Endothelial cell of umbilical vein (primary cell): ENCODE data around the gene KCMF1. TPM values are rescaled to one million over a fixed set of nuclear protein-coding genes. Genes with fewer than 3 reads are reported as not detected.

ENCODE experiments used
- BruUV-seq: library from RNA; stranded (reverse); fragments of 400-500 nt; replicated peaks from 2 replicates; lab custom pipeline; 2021; lab: Mats Ljungman, UMichigan
- CTCF ChIA-PET: fragments of 300-600, 350-600 bp; sonication (Branson Sonifier 250); formaldehyde crosslinking; loops from one replicate; lab custom pipeline; 2021; ENCODE audit warnings: antibody characterized with exemption, inconsistent platforms; lab: Charles Lee
- POLR2A ChIA-PET: fragments of 300-600, 350-600 bp; sonication (Branson Sonifier 250); formaldehyde crosslinking; loops from one replicate; lab custom pipeline; 2021; ENCODE audit warnings: antibody characterized with exemption, inconsistent platforms; lab: Charles Lee
- DNase-seq: peaks from one replicate; pipeline ENCODE4 v3.0.0-alpha.2; 2011; ENCODE audit warnings: low read depth, low spot score
- FAIRE-seq: peaks from 2 replicates; lab custom pipeline; 2011; peaks lifted over from hg19 to GRCh38; lab: Jason Lieb, UNC
- H2AFZ ChIP-seq: 2 replicates; pipeline ENCODE4 v1.6.0; 2012; ENCODE audit warnings: low read depth, low read length, control low read depth, inconsistent platforms
- H3K27ac ChIP-seq: 2 replicates; pipeline ENCODE4 v1.5.1; 2011; ENCODE audit warnings: low read depth, mild to moderate bottlenecking, control low read depth, low read length, moderate library complexity; ENCODE audit not compliant: insufficient read depth
- H3K27me3 ChIP-seq, 2 experiments: 2 replicates each; pipeline versions ENCODE4 v1.6.0 to v1.6.1; 2011; ENCODE audit warnings: low read length in 2 of 2, mixed read lengths in 1 of 2; ENCODE audit not compliant: control insufficient read depth in 2 of 2, insufficient read depth in 2 of 2
- H3K36me3 ChIP-seq, 2 experiments: 2 replicates in 1 of 2; 3 replicates in 1 of 2; pipeline ENCODE4 v1.5.1; 2011; ENCODE audit warnings: low read length in 2 of 2, mild to moderate bottlenecking in 1 of 2, moderate library complexity in 1 of 2; ENCODE audit not compliant: control insufficient read depth in 2 of 2, insufficient read depth in 2 of 2; ENCODE audit errors: extremely low read depth in 1 of 2
- H3K4me1 ChIP-seq: 3 replicates; pipeline ENCODE4 v1.5.1; 2011; ENCODE audit warnings: mild to moderate bottlenecking, low read length; ENCODE audit not compliant: control insufficient read depth, insufficient read depth; ENCODE audit errors: extremely low read depth
- H3K4me2 ChIP-seq: 2 replicates; pipeline ENCODE4 v1.6.1; 2011; ENCODE audit warnings: low read length, control low read depth, mixed read lengths; ENCODE audit not compliant: insufficient read depth
- H3K4me3 ChIP-seq, 3 experiments: fragments of 200-600 bp in 1 of 3; sonication (generic), shearing (Covaris generic) in 1 of 3; replicated peaks in 1 of 3; 2 replicates each; pipeline ENCODE4 v1.5.1; 2011 to 2016; ENCODE audit warnings: control low read depth in 3 of 3, low read length in 3 of 3, mild to moderate bottlenecking in 2 of 3, inconsistent platforms in 1 of 3, low read depth in 1 of 3, moderate library complexity in 1 of 3; ENCODE audit not compliant: insufficient read depth in 1 of 3
- H3K79me2 ChIP-seq: 2 replicates; pipeline ENCODE4 v1.6.0; 2012; ENCODE audit warnings: low read length, inconsistent platforms; ENCODE audit not compliant: control insufficient read depth, insufficient read depth
- H3K9ac ChIP-seq: replicated peaks from 2 replicates; pipeline ENCODE3; 2011; ENCODE audit warnings: low read length, control low read depth; ENCODE audit not compliant: insufficient read depth; ENCODE audit errors: extremely low read depth
- H3K9me1 ChIP-seq: replicated peaks from 3 replicates; pipeline ENCODE4 v1.6.0; 2011; ENCODE audit warnings: mild to moderate bottlenecking, low read length; ENCODE audit not compliant: control insufficient read depth, insufficient read depth; ENCODE audit errors: extremely low read depth
- H3K9me3 ChIP-seq: replicated peaks from 2 replicates; pipeline ENCODE4 v1.5.1; 2012; ENCODE audit warnings: low read length, inconsistent platforms; ENCODE audit not compliant: control insufficient read depth, insufficient read depth
- H4K20me1 ChIP-seq: replicated peaks from 2 replicates; pipeline ENCODE3; 2011; ENCODE audit warnings: mild to moderate bottlenecking, low read length; ENCODE audit not compliant: control insufficient read depth, insufficient read depth; ENCODE audit errors: extremely low read depth
- EZH2 ChIP-seq: IDR thresholded peaks from 2 replicates; pipeline ENCODE4 v1.6.1; 2012; ENCODE audit warnings: borderline replicate concordance, low read depth, mild to moderate bottlenecking, moderate library complexity, low read length, inconsistent platforms; ENCODE audit not compliant: severe bottlenecking
- GATA2 ChIP-seq: IDR thresholded peaks from 2 replicates; pipeline ENCODE4 v1.7.0; 2011; ENCODE audit warnings: low read depth, mild to moderate bottlenecking, moderate library complexity, mixed read lengths, low read length; ENCODE audit not compliant: insufficient read length, insufficient read depth
- JUN ChIP-seq: IDR thresholded peaks from 2 replicates; pipeline ENCODE4 v1.6.1; 2011; ENCODE audit warnings: borderline replicate concordance, low read depth; ENCODE audit not compliant: insufficient read length, insufficient read depth
- MYC ChIP-seq: IDR thresholded peaks from one replicate; pipeline ENCODE4 v1.6.1; 2011; ENCODE audit warnings: mild to moderate bottlenecking, low read depth, low read length
- POLR2A ChIP-seq: IDR thresholded peaks from 2 replicates; pipeline ENCODE4 v1.6.1; 2012; ENCODE audit warnings: low read depth, mild to moderate bottlenecking, control low read depth, low read length
- dilution Hi-C: fragments of 300-500 bp; cut with MboI; formaldehyde crosslinking; loops from one replicate; pipeline ENCODE4 v1.15.0; 2019; ENCODE audit warnings: low sequenced_read_pairs; ENCODE audit not compliant: extremely low pct_ligation_motif_present
- intact Hi-C: fragments of 100-400 bp; cut with micrococcal nuclease; formaldehyde crosslinking; loops from one replicate; pipeline ENCODE4 v1.10.0; 2022
- polyA plus RNA-seq, 4 experiments: library from polyadenylated mRNA; depleted of rRNA in 3 of 4; stranded (reverse) in 3 of 4; unstranded in 1 of 4; fragments of >200 nt; gene quantifications; 2 replicates each; pipeline versions ENCODE4 v1.2.1 to v1.2.3, GENCODE V29; 2011 to 2012; ENCODE audit warnings: missing spikeins in 1 of 4
- total RNA-seq: library from RNA; stranded (reverse); gene quantifications from 2 replicates; pipeline ENCODE4 v1.2.3, GENCODE V29; 2021
- TF ChIP-seq, protein P1 (sequence below): IDR thresholded peaks from 2 replicates; pipeline ENCODE4 v1.6.1; 2011; ENCODE audit not compliant: insufficient read depth, insufficient read length
- TF ChIP-seq, protein P2 (sequence below), 2 donors: IDR thresholded peaks; 1 replicate in 1 of 2; 2 replicates in 1 of 2; pipeline ENCODE4 v1.5.1; 2011; ENCODE audit warnings: low read length in 2 of 2, mild to moderate bottlenecking in 2 of 2, moderate library complexity in 2 of 2, control low read depth in 1 of 2, inconsistent platforms in 1 of 2, low read depth in 1 of 2; ENCODE audit not compliant: insufficient read depth in 1 of 2; ENCODE audit errors: extremely low read depth in 1 of 2

The KCMF1 gene
- total and polyA plus RNA-seq, 2 donors (not counting 3 experiments of a cell fraction or from before 2014, with no cell fraction given) = 49.3 to 78.4 TPM

DNA sequence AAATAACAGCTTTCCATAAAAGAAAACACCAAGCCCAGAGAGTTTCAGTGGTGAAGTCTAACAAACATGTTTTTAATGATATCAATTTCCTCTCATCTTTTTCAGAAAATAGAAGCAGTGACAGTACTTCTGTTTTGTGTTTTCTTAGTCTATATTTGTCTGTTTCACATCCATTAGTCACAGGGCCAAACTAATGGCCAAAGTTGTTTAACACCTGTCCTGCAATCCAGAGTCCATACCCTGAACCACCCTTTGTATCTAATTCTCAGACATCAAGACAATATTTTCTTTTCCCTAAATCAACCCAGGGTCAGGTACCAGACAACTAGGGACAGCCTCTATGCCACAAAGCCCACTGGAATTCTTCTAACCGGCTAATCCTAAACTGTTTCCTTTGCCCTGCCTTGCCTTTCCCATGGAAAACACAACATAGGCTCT, 39.6 kb upstream of the KCMF1 start:
- no peaks in the 10 kb centered on the region for H3K9me1 ChIP-seq
- no peak overlapping the region for H3K27ac ChIP-seq
- H2AFZ ChIP-seq = no peak overlapping the region
- H3K4me1 ChIP-seq = peaks cover 4% of the 10 kb centered on the region
- H3K9me3 ChIP-seq = no peaks in the 10 kb centered on the region
- no peaks in the 10 kb centered on the region for H3K36me3 ChIP-seq
- intact Hi-C loops (no loop called here), dilution Hi-C loops (no loop called here)
- no peaks in the 10 kb centered on the region for H3K27me3 ChIP-seq
- H4K20me1 ChIP-seq = no peaks in the 10 kb centered on the region
- H3K4me2 ChIP-seq = no peak overlapping the region
- DNase-seq (no peak), FAIRE-seq (no peak)
- no peak overlapping the region for H3K9ac ChIP-seq
- ChIA-PET CTCF (no interaction called here), POLR2A (no interaction called here)
- TF ChIP-seq, protein P1, sequence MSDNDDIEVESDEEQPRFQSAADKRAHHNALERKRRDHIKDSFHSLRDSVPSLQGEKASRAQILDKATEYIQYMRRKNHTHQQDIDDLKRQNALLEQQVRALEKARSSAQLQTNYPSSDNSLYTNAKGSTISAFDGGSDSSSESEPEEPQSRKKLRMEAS = no peak
- TF ChIP-seq JUN = no peak
- no peak for TF ChIP-seq GATA2
- TF ChIP-seq, protein P2, sequence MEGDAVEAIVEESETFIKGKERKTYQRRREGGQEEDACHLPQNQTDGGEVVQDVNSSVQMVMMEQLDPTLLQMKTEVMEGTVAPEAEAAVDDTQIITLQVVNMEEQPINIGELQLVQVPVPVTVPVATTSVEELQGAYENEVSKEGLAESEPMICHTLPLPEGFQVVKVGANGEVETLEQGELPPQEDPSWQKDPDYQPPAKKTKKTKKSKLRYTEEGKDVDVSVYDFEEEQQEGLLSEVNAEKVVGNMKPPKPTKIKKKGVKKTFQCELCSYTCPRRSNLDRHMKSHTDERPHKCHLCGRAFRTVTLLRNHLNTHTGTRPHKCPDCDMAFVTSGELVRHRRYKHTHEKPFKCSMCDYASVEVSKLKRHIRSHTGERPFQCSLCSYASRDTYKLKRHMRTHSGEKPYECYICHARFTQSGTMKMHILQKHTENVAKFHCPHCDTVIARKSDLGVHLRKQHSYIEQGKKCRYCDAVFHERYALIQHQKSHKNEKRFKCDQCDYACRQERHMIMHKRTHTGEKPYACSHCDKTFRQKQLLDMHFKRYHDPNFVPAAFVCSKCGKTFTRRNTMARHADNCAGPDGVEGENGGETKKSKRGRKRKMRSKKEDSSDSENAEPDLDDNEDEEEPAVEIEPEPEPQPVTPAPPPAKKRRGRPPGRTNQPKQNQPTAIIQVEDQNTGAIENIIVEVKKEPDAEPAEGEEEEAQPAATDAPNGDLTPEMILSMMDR (IDR thresholded peaks at IDR 0.05; ENCODE audit: extremely low read depth in 1 of 2, insufficient read depth in 1 of 2, low read depth in 1 of 2, low read length in 2 of 2) = no peak
- TF ChIP-seq EZH2 = no peak
- no peak for TF ChIP-seq POLR2A
- TF ChIP-seq MYC = no peak
- H3K79me2 ChIP-seq = no peaks in the 10 kb centered on the region
- H3K4me3 ChIP-seq = no peak overlapping the region
- no TSS peak for BruUV-seq
